Breast epithelium (tissue), 3 donors: ENCODE measurements around the gene IL11.

Source experiments
- POLR2A ChIP-seq: fragments of 450-650 bp; IDR thresholded peaks from one replicate; pipeline ENCODE4 v1.6.1; 2016; ENCODE audit warnings: antibody characterized with exemption, mild to moderate bottlenecking, moderate library complexity
- TF ChIP-seq, protein P1 (sequence below), 3 donors: fragments of 450-650 bp; IDR thresholded peaks; one replicate each; pipeline ENCODE4 v1.5.1; 2016 to 2017; ENCODE audit warnings: antibody characterized with exemption in 3 of 3, mild to moderate bottlenecking in 3 of 3, moderate library complexity in 3 of 3

DNA sequence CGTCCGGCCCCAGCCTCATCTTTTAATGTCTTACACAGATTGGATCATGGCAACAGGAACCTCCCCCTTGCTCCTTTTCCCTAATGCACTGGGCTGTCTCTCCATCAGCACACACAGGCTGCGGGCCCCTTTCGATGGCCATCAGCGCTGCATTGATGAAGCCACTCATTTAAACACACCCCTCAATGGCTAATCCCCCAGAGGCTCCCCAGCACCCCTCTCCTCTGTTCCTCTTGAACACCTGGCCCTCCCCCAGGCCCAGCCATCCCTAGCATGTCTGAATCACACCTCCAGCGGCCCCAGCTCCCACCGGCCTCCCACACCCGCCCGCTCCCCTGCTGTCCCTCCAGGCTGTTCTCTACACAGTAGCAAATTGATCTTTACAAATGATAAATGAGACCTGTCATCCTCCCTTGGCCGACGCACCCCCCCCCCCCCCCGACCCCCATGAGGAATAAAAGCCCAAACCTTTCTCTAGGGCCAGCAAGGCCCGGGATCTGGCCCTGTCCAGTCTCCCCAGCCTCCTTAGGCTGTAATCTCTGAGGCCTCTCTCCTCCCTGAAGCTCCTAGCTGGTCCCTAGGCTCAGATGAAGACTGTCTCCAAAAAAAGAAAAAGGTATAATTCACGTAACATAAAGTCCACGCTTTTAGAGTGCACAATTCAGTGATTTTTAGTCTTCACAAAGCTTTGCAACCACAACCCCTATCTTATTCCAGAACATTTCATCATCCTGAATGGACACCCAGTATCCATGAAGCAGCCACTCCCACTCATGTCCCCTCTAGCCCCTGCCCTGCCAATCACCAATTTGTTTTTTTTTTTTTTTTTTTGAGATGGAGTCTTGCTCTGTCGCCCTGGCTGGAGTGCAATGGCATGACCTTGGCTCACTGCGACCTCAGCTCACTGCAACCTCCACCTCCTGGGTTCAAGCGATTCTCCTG is 22.8 kb upstream of the IL11 start:
- TF ChIP-seq, protein P1, sequence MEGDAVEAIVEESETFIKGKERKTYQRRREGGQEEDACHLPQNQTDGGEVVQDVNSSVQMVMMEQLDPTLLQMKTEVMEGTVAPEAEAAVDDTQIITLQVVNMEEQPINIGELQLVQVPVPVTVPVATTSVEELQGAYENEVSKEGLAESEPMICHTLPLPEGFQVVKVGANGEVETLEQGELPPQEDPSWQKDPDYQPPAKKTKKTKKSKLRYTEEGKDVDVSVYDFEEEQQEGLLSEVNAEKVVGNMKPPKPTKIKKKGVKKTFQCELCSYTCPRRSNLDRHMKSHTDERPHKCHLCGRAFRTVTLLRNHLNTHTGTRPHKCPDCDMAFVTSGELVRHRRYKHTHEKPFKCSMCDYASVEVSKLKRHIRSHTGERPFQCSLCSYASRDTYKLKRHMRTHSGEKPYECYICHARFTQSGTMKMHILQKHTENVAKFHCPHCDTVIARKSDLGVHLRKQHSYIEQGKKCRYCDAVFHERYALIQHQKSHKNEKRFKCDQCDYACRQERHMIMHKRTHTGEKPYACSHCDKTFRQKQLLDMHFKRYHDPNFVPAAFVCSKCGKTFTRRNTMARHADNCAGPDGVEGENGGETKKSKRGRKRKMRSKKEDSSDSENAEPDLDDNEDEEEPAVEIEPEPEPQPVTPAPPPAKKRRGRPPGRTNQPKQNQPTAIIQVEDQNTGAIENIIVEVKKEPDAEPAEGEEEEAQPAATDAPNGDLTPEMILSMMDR (IDR thresholded peaks at IDR 0.05), result no peak
- no peak for TF ChIP-seq POLR2A
